Activated T-cell treated with anti-CD3 and anti-CD28 coated beads, Interleukin-2, amount 50 U/mL, for 4 hours (primary cell): ENCODE data around the gene SYNPO. TPM values are rescaled to one million over a fixed set of nuclear protein-coding genes. Genes with fewer than 3 reads are reported as not detected.

Experiments
- ATAC-seq, 2 donors: fragments of 200-7000 bp; cut with Tn5 transposase; one replicate each; pipeline ENCODE4 v1.10.0; 2021
- DNase-seq: peaks from one replicate; pipeline ENCODE4 v3.0.0-alpha.2; 2020
- H3K27me3 Mint-ChIP-seq: one replicate; pipeline ENCODE4 v1.8.0; 2021; ENCODE audit warnings: low read depth, mixed read lengths
- H3K36me3 Mint-ChIP-seq: one replicate; pipeline ENCODE4 v1.8.0; 2022; ENCODE audit warnings: mixed read lengths; ENCODE audit not compliant: insufficient read depth
- H3K4me1 Mint-ChIP-seq: one replicate; pipeline ENCODE4 v1.8.0; 2021; ENCODE audit warnings: low read depth, mixed read lengths
- H3K4me3 Mint-ChIP-seq: one replicate; pipeline ENCODE4 v1.8.0; 2021; ENCODE audit warnings: mild to moderate bottlenecking, moderate library complexity, mixed read lengths
- H3K9me3 Mint-ChIP-seq: one replicate; pipeline ENCODE4 v1.8.0; 2021; ENCODE audit warnings: mixed read lengths
- total RNA-seq, 3 donors: library from RNA; stranded (reverse); gene quantifications; one replicate each; pipeline ENCODE4 v1.2.1, GENCODE V29; 2021

Gene SYNPO
- total RNA-seq, 3 donors from 2014 or later: 0.56 to 1.4 (median 0.79) TPM

- no peaks in the 10 kb centered on the region for H3K9me3 Mint-ChIP-seq
- H3K4me3 Mint-ChIP-seq: peak overlapping the region; percentile 48
- no peak for DNase-seq
- H3K27me3 Mint-ChIP-seq: peaks cover 16% of the 10 kb centered on the region
- no peak for ATAC-seq
- H3K4me1 Mint-ChIP-seq: peaks cover 20% of the 10 kb centered on the region
- no peaks in the 10 kb centered on the region for H3K36me3 Mint-ChIP-seq
Observed at GRCh38 chr5:150625831-150626746, 14.4 kb upstream of the SYNPO start.

- peaks cover 16% of the 10 kb centered on the region for H3K27me3 Mint-ChIP-seq
- ATAC-seq: no peak
Observed at GRCh38 chr5:150626853-150627276, 13.6 kb upstream of the SYNPO start.

GRCh38 chr5:150627731-150628545 lies 12.5 kb upstream of the SYNPO start:
- peaks cover 15% of the 10 kb centered on the region for H3K27me3 Mint-ChIP-seq

More at GRCh38 chr5:150626853-150627276, 13.6 kb upstream of the SYNPO start:
- Mint-ChIP-seq H3K9me3 (no peaks in the 10 kb centered on the region), H3K36me3 (no peaks in the 10 kb centered on the region), H3K4me1 (peaks cover 20% of the 10 kb centered on the region), H3K4me3 (no peak overlapping the region)
- no peak for DNase-seq

GRCh38 chr5:150628936-150629485 lies 11.4 kb upstream of the SYNPO start:
- Mint-ChIP-seq H3K4me3 (no peak overlapping the region), H3K27me3 (peaks cover 12% of the 10 kb centered on the region), H3K36me3 (no peaks in the 10 kb centered on the region), H3K4me1 (peaks cover 6% of the 10 kb centered on the region), H3K9me3 (no peaks in the 10 kb centered on the region)
- ATAC-seq: no peak
- DNase-seq: no peak

More at GRCh38 chr5:150627731-150628545, 12.5 kb upstream of the SYNPO start:
- Mint-ChIP-seq H3K4me3 (no peak overlapping the region), H3K9me3 (no peaks in the 10 kb centered on the region), H3K4me1 (peaks cover 17% of the 10 kb centered on the region), H3K36me3 (no peaks in the 10 kb centered on the region)
- no peak for DNase-seq
- ATAC-seq: no peak

- H3K9me3 Mint-ChIP-seq: no peaks in the 10 kb centered on the region
- no peaks in the 10 kb centered on the region for H3K36me3 Mint-ChIP-seq
- H3K27me3 Mint-ChIP-seq: peaks cover 8% of the 10 kb centered on the region
- ATAC-seq (no peak), DNase-seq (no peak)
- no peak overlapping the region for H3K4me3 Mint-ChIP-seq
- H3K4me1 Mint-ChIP-seq: peaks cover 2% of the 10 kb centered on the region
Observed at GRCh38 chr5:150630016-150630415, 10.4 kb upstream of the SYNPO start.

GRCh38 chr5:150630461-150631325 lies 9.8 kb upstream of the SYNPO start:
- H3K4me3 Mint-ChIP-seq: no peak overlapping the region
- no peak for DNase-seq
- no peak for ATAC-seq
- H3K9me3 Mint-ChIP-seq: no peaks in the 10 kb centered on the region
- peaks cover 7% of the 10 kb centered on the region for H3K27me3 Mint-ChIP-seq
- no peaks in the 10 kb centered on the region for H3K36me3 Mint-ChIP-seq
- H3K4me1 Mint-ChIP-seq: peaks cover 2% of the 10 kb centered on the region

- no peaks in the 10 kb centered on the region for H3K36me3 Mint-ChIP-seq
- peaks cover 2% of the 10 kb centered on the region for H3K4me1 Mint-ChIP-seq
- H3K27me3 Mint-ChIP-seq: peaks cover 7% of the 10 kb centered on the region
Observed at GRCh38 chr5:150631326-150631701, 9.1 kb upstream of the SYNPO start.

GRCh38 chr5:150632305-150633160 lies 7.9 kb upstream of the SYNPO start:
- ATAC-seq: no peak

More at GRCh38 chr5:150631326-150631701, 9.1 kb upstream of the SYNPO start:
- ATAC-seq (no peak), DNase-seq (no peak)
- Mint-ChIP-seq H3K9me3 (no peaks in the 10 kb centered on the region), H3K4me3 (no peak overlapping the region)

GRCh38 chr5:150633429-150633828 lies 7.0 kb upstream of the SYNPO start:
- peaks cover 11% of the 10 kb centered on the region for H3K27me3 Mint-ChIP-seq
- no peaks in the 10 kb centered on the region for H3K4me1 Mint-ChIP-seq
- no peaks in the 10 kb centered on the region for H3K9me3 Mint-ChIP-seq
- no peaks in the 10 kb centered on the region for H3K36me3 Mint-ChIP-seq
- ATAC-seq: no peak
- H3K4me3 Mint-ChIP-seq: no peak overlapping the region
- DNase-seq: no peak

More at GRCh38 chr5:150632305-150633160, 7.9 kb upstream of the SYNPO start:
- no peaks in the 10 kb centered on the region for H3K9me3 Mint-ChIP-seq
- H3K4me3 Mint-ChIP-seq: no peak overlapping the region
- DNase-seq: no peak
- no peaks in the 10 kb centered on the region for H3K36me3 Mint-ChIP-seq
- H3K4me1 Mint-ChIP-seq: no peaks in the 10 kb centered on the region
- H3K27me3 Mint-ChIP-seq: peaks cover 11% of the 10 kb centered on the region

GRCh38 chr5:150636391-150637244 lies 3.8 kb upstream of the SYNPO start:
- H3K36me3 Mint-ChIP-seq: no peaks in the 10 kb centered on the region
- no peaks in the 10 kb centered on the region for H3K9me3 Mint-ChIP-seq
- no peak for DNase-seq
- H3K27me3 Mint-ChIP-seq: peaks cover 14% of the 10 kb centered on the region
- H3K4me3 Mint-ChIP-seq: no peak overlapping the region
- H3K4me1 Mint-ChIP-seq: no peaks in the 10 kb centered on the region
- no peak for ATAC-seq

GRCh38 chr5:150637245-150638052 lies 3.0 kb upstream of the SYNPO start:
- no peaks in the 10 kb centered on the region for H3K36me3 Mint-ChIP-seq
- H3K9me3 Mint-ChIP-seq: no peaks in the 10 kb centered on the region
- ATAC-seq (no peak), DNase-seq (no peak)
- H3K4me3 Mint-ChIP-seq: no peak overlapping the region
- H3K4me1 Mint-ChIP-seq: no peaks in the 10 kb centered on the region
- peaks cover 15% of the 10 kb centered on the region for H3K27me3 Mint-ChIP-seq

GRCh38 chr5:150638053-150638444 lies 2.4 kb upstream of the SYNPO start:
- Mint-ChIP-seq H3K4me3 (no peak overlapping the region), H3K27me3 (peaks cover 15% of the 10 kb centered on the region)
- no peak for ATAC-seq

More at GRCh38 chr5:150638053-150638444, 2.4 kb upstream of the SYNPO start:
- Mint-ChIP-seq H3K9me3 (no peaks in the 10 kb centered on the region), H3K36me3 (no peaks in the 10 kb centered on the region), H3K4me1 (no peaks in the 10 kb centered on the region)
- no peak for DNase-seq
